Fibroblast of lung (primary cell): ENCODE measurements around the gene TP53I11. TPM values are rescaled to one million over a fixed set of nuclear protein-coding genes. Genes with fewer than 3 reads are reported as not detected.
A peak's percentile ranks its signal among the peaks of the same experiment; 100 is the strongest.

Source experiments
- DNase-seq, 2 donors: peaks; one replicate each; pipeline versions ENCODE4 v3.0.0 to v3.0.0-alpha.2; 2010; ENCODE audit warnings: low read depth in 2 of 2
- H2AFZ ChIP-seq: 2 replicates; pipeline ENCODE4 v1.5.1; 2012; ENCODE audit warnings: low read length, control low read depth, inconsistent platforms
- H3K27ac ChIP-seq: 2 replicates; pipeline ENCODE4 v1.5.1; 2011; ENCODE audit warnings: low read length, control low read depth; ENCODE audit not compliant: insufficient read depth
- H3K27me3 ChIP-seq: 2 replicates; pipeline ENCODE4 v1.5.1; 2011; ENCODE audit warnings: mild to moderate bottlenecking, low read length; ENCODE audit not compliant: control insufficient read depth, insufficient read depth
- H3K36me3 ChIP-seq: 2 replicates; pipeline ENCODE4 v1.5.1; 2011; ENCODE audit warnings: low read length; ENCODE audit not compliant: control insufficient read depth, insufficient read depth
- H3K4me1 ChIP-seq: 2 replicates; pipeline ENCODE4 v1.5.1; 2011; ENCODE audit warnings: low read length; ENCODE audit not compliant: control insufficient read depth, insufficient read depth; ENCODE audit errors: extremely low read depth
- H3K4me2 ChIP-seq: 2 replicates; pipeline ENCODE4 v1.5.1; 2011; ENCODE audit warnings: low read length, control low read depth; ENCODE audit not compliant: insufficient read depth; ENCODE audit errors: extremely low read depth
- H3K4me3 ChIP-seq, 4 experiments: fragments of 200-600 bp in 1 of 4; sonication (generic) in 1 of 4; replicated peaks in 1 of 4; 2 replicates each; pipeline ENCODE4 v1.5.1; 2011 to 2016; ENCODE audit warnings: low read length in 4 of 4, low read depth in 3 of 4, mild to moderate bottlenecking in 3 of 4, control low read depth in 2 of 4, inconsistent platforms in 1 of 4, mixed read lengths in 1 of 4; ENCODE audit not compliant: insufficient read depth in 1 of 4; ENCODE audit errors: control extremely low read depth in 1 of 4
- H3K79me2 ChIP-seq: 2 replicates; pipeline ENCODE4 v1.5.1; 2012; ENCODE audit warnings: mild to moderate bottlenecking, low read length, inconsistent platforms; ENCODE audit not compliant: control insufficient read depth, insufficient read depth
- H3K9ac ChIP-seq: 2 replicates; pipeline ENCODE4 v1.5.1; 2011; ENCODE audit warnings: mild to moderate bottlenecking, low read length, control low read depth; ENCODE audit not compliant: insufficient read depth
- H3K9me3 ChIP-seq: 2 replicates; pipeline ENCODE4 v1.5.1; 2012; ENCODE audit warnings: low read depth, low read length; ENCODE audit not compliant: control insufficient read depth, insufficient read depth
- H4K20me1 ChIP-seq: 2 replicates; pipeline ENCODE4 v1.5.1; 2011; ENCODE audit warnings: low read length; ENCODE audit not compliant: control insufficient read depth, insufficient read depth; ENCODE audit errors: extremely low read depth
- CTCF ChIP-seq, 2 donors: IDR thresholded peaks in 1 of 2; conservative IDR thresholded peaks in 1 of 2; 1 replicate in 1 of 2; 2 replicates in 1 of 2; pipeline ENCODE4 v1.5.1; 2011 to 2012; ENCODE audit warnings: low read length in 2 of 2, control low read depth in 1 of 2, inconsistent platforms in 1 of 2, low read depth in 1 of 2, mild to moderate bottlenecking in 1 of 2
- EZH2 ChIP-seq: IDR thresholded peaks from 2 replicates; pipeline ENCODE4 v1.5.1; 2012; ENCODE audit warnings: low read length, control low read depth, mild to moderate bottlenecking; ENCODE audit errors: missing control alignments
- polyA plus RNA-seq, 2 donors: library from polyadenylated mRNA; depleted of rRNA in 1 of 2; stranded (reverse) in 1 of 2; unstranded in 1 of 2; fragments of >200 nt; gene quantifications; 2 replicates each; pipeline ENCODE4 v1.2.1, GENCODE V29; 2011 to 2012; ENCODE audit warnings: missing spikeins in 1 of 2
- total RNA-seq: library from RNA; depleted of rRNA; stranded (reverse); fragments of >200 nt; gene quantifications from 2 replicates; pipeline ENCODE4 v1.2.1, GENCODE V29; 2014

Gene TP53I11
- total and polyA plus RNA-seq, 2 donors (not counting 1 experiment from before 2014, with no cell fraction given): 53.2 to 54.0 TPM

DNA sequence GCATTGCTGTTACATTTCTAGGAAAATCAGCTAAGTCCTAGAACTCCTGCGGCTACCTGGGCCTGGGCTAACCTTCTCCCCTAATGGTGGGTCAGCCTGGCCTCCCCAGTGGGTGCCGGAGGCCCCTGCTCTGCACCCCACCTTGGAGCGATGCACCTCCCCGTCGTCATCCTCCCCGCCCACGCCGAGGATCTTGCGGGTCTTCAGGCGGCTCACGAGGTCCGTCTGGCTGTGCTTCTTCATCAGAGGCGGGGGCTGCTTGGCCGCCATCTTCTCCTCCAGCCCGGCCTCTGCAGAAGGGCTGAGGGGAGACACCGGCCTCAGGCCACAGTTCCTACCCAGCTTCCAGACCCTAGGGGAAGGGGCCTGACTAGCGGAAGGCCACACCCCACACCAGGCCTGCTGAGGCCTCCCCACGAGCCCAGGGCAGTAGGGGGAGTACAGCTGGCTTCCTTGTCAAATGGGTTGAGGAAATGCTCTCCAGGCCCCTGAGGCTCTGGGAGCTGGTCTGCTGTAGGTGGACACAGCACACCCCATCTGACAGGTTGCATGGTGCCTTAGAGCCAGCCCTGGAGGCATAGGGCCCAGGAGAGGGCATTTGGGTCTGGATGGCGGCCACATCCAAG, 12.5 kb downstream of the TP53I11 start:
- TF ChIP-seq CTCF (conservative IDR thresholded peaks at IDR 0.05 in 1 of 2, IDR thresholded peaks at IDR 0.05 in 1 of 2; ENCODE audit: low read depth in 1 of 2, low read length in 2 of 2): no peak
- TF ChIP-seq EZH2: no peak
- Histone ChIP-seq H2AFZ (no peak overlapping the region), H3K9ac (no peak overlapping the region), H3K9me3 (no peaks in the 10 kb centered on the region), H3K27me3 (no peaks in the 10 kb centered on the region), H3K79me2 (peaks cover 23% of the 10 kb centered on the region), H3K36me3 (peaks cover 10% of the 10 kb centered on the region), H3K27ac (no peak overlapping the region), H4K20me1 (no peaks in the 10 kb centered on the region), H3K4me1 (peaks cover 8% of the 10 kb centered on the region), H3K4me3 (no peak overlapping the region), H3K4me2 (no peak overlapping the region)
- DNase-seq: no peak

- no peak overlapping the region for H3K9ac ChIP-seq
- TF ChIP-seq CTCF (conservative IDR thresholded peaks at IDR 0.05 in 1 of 2, IDR thresholded peaks at IDR 0.05 in 1 of 2; ENCODE audit: low read depth in 1 of 2, low read length in 2 of 2) (no peak), EZH2 (no peak)
- peaks cover 12% of the 10 kb centered on the region for H3K79me2 ChIP-seq
- no peaks in the 10 kb centered on the region for H3K27me3 ChIP-seq
- H3K9me3 ChIP-seq: no peaks in the 10 kb centered on the region
- peaks cover 8% of the 10 kb centered on the region for H3K4me1 ChIP-seq
- no peak overlapping the region for H3K4me3 ChIP-seq
- no peak overlapping the region for H3K27ac ChIP-seq
- no peak overlapping the region for H2AFZ ChIP-seq
- DNase-seq: no peak
- no peaks in the 10 kb centered on the region for H4K20me1 ChIP-seq
- peaks cover 12% of the 10 kb centered on the region for H3K36me3 ChIP-seq
- no peak overlapping the region for H3K4me2 ChIP-seq
Observed at GRCh38 chr11:44936951-44937543, 13.6 kb downstream of the TP53I11 start.

DNA sequence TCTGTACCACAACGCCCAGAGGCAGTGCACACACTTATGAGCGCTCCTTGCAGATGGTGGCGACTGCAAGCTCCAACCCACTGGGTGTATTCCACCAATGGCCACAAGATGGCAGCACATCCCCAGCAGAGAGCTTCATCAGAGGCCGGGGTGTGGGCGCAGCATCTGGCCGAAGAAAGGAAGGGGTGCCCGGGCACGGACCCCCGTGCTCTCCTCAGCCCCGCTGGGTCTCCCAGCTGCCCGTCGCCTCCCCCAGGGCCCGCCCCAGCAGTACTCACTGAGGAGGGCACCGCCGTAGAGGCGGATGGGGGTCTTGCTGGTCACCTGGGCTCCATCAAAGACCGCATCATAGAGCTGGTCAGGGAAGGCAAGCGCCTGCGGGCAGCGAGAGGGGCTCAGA, 14.2 kb downstream of the TP53I11 start:
- TF ChIP-seq EZH2 (no peak), CTCF (conservative IDR thresholded peaks at IDR 0.05 in 1 of 2, IDR thresholded peaks at IDR 0.05 in 1 of 2; ENCODE audit: low read depth in 1 of 2, low read length in 2 of 2) (peak; percentile 82 to 89)
- peaks cover 8% of the 10 kb centered on the region for H3K4me1 ChIP-seq
- H4K20me1 ChIP-seq: no peaks in the 10 kb centered on the region
- H2AFZ ChIP-seq: no peak overlapping the region
- no peaks in the 10 kb centered on the region for H3K27me3 ChIP-seq
- H3K9me3 ChIP-seq: no peaks in the 10 kb centered on the region
- no peak overlapping the region for H3K9ac ChIP-seq
- H3K27ac ChIP-seq: no peak overlapping the region
- H3K4me3 ChIP-seq: no peak overlapping the region
- peaks cover 9% of the 10 kb centered on the region for H3K79me2 ChIP-seq
- no peak overlapping the region for H3K4me2 ChIP-seq
- peak; percentile 61 to 81 for DNase-seq
- H3K36me3 ChIP-seq: peaks cover 12% of the 10 kb centered on the region
